AG09309 (cell line): ENCODE data around the gene ITGAD.
A peak's percentile ranks its signal among the peaks of the same experiment; 100 is the strongest.

Experiments
- DNase-seq: peaks from one replicate; pipeline ENCODE4 v3.0.0-alpha.2; 2010; ENCODE audit warnings: low read depth
- H3K4me3 ChIP-seq: 2 replicates; pipeline ENCODE4 v1.5.1; 2011; ENCODE audit warnings: mild to moderate bottlenecking, low read depth, low read length, moderate library complexity; ENCODE audit not compliant: control insufficient read depth
- CTCF ChIP-seq: IDR thresholded peaks from 2 replicates; pipeline ENCODE4 v1.5.1; 2011; ENCODE audit warnings: mild to moderate bottlenecking, low read depth, low read length, inconsistent platforms; ENCODE audit not compliant: insufficient read depth, control insufficient read depth; ENCODE audit errors: missing control alignments

The ITGAD gene

DNA sequence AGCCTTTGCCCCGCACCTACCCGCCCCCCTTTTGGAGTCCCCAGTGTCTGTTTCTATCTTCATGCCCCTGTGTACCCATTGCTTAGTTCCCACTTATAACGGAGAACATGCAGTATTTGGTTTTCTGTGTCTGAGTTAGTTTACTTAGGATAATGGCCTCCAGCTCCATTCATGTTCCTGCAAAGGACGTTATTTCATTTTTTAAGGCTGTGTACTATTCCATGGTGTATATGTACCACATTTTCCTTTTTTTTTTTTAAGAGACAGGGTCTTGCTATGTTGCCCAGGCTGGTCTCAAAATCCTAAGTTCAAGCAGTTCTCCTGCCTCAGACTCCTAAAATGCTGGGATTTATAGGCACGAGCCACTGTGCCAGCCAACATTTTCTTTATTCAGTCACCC, 74.7 kb downstream of the ITGAD start:
- no peak for DNase-seq
- no peak for TF ChIP-seq CTCF
- H3K4me3 ChIP-seq, result no peak overlapping the region

DNA sequence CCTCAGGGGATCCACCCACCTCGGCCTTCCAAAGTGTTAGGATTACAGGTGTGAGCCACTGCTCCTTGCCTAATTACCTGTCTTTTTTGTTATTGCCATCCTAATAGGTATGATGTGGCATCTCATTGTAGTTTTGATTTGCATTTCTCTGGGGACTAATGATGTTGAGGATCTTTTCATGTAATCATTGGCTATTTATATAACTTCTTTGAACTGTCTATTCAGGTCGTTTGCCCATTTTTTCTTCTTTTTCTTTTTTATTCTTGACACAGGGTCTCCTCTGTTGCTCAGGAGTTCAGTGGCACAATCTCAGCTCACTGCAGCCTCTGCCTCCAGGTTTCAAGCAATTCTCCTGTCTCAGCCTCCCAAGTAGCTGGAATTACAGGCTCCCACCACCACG, 77.5 kb downstream of the ITGAD start:
- DNase-seq, result no peak
- TF ChIP-seq CTCF, result no peak
- no peak overlapping the region; the same call in none of the 2 replicates for H3K4me3 ChIP-seq

DNA sequence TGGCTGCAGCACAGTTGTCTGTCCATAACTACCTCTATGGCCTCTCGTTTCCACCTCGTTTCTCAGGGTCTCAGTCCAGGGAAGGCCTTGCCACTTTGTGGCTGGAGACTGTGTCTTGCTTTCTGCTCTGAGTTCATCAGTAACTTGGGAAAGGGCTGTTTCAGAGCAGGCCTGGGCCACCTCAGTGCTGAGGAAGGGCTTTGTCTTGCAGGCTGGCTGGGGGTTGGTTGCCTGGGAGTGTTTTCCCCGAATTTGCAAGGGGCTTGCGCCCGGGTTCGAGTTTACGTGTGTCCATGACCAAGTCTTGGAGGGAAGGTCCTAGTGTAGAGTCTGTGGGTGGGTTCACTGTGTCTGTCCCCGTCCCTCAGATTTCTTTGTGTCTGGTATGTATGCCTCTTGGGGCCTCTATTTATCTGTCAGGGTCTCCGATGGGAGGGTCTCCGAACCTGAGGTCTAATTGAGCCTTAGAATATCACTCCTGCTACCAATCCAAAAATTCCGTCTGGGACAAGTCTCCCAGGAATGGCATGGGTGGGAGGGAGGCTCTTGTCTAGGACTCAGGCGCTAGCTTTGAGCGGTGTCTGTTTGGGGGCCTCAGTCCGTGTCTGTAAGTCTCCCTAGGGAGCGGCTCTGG, 78.2 kb downstream of the ITGAD start:
- TF ChIP-seq CTCF, result no peak
- no peak for DNase-seq
- H3K4me3 ChIP-seq, result peak overlapping the region; percentile 70

DNA sequence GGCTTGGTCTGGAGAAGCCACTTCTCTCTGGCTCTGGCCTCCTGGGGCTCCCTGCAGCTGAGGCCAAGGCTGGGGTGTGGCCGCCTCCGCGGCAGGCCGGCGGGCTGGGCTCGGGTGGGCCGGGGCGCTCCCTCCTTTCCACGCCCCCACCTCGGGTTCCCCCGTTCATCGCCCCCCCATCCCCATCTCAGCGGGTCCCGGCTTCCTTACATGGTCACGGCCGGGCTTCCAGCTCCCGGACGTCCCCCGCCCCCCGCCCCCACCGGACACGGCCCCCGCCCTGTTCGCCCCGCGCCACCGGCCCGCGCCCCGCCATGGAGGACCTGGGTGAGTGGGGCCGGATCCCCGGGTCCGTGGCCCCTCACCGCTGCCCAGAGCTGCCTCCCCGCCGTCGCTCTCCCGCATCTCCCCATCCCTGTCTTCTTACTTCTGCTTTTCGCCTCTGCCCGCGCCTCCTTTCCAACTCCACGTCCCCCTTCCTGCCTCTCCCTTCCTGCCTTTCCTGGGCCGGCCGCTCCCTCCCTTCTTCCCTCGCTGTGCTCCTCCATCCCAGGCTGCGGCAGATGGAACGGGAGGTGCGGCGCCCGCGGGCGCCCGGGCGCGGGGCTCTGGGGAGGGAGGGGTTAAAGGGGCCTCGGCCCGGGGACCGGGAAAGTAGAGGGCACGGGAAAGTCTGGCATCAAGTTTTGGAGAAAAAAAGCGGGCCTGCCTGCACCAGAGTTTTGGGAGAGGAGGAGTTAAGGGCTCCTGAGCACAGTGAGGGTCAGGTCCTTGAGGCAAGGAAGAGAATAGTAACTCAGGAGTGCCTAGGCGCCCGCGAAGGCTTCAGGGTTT, 79.0 kb downstream of the ITGAD start, which contains the start of gene TGFB1I1:
TSS of gene TGFB1I1 (plus strand) at position 278 of the 834 bp plus-strand sequence. CDS start at position 315, 37 bp downstream.
- H3K4me3 ChIP-seq, result peak within 1 kb of the TSS; percentile 70
- no peak for DNase-seq
- TF ChIP-seq CTCF, result no peak

- peak overlapping the region; percentile 70 for H3K4me3 ChIP-seq
- DNase-seq, result peak; percentile 70
- peak; percentile 78 for TF ChIP-seq CTCF
Measured at GRCh38 chr16:31472709-31473203, 79.6 kb downstream of the ITGAD start.

DNA sequence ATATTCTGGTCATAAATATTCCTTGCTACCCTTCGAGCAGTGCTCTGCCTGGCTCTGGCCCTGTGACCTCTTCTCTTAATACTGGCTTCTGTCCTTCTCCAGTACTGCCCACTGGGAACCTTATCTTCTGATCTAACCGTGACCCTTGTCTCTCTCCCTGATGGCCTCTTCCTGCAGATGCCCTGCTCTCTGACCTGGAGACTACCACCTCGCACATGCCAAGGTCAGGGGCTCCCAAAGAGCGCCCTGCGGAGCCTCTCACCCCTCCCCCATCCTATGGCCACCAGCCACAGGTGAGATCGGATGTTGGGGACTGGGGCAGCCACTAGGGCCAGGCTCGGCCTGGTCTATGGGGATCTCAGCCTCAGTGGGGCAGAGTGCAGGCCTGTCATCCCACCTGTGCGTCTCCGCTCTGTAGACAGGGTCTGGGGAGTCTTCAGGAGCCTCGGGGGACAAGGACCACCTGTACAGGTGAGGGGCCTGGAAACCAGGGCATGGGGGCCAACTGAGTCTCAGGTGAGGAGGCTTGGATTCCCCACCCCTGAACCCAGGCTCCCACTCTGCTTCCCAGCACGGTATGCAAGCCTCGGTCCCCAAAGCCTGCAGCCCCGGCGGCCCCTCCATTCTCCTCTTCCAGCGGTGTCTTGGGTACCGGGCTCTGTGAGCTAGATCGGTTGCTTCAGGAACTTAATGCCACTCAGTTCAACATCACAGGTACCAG, 80.3 kb downstream of the ITGAD start:
- DNase-seq, result no peak
- no peak overlapping the region for H3K4me3 ChIP-seq
- no peak for TF ChIP-seq CTCF
